Activated naive CD8-positive, alpha-beta T cell treated with anti-CD3 and anti-CD28 coated beads, Interleukin-2, amount 50 U/mL, for 16 hours (primary cell): ENCODE results near the gene SMYD3.
"Not testable (repeated sequence)": the region's sequence is repeated elsewhere in the genome, so short reads cannot be mapped to it uniquely, and the experiment has no call there.

ENCODE experiments used
- DNase-seq: peaks from one replicate; pipeline ENCODE4 v3.0.0-alpha.2; 2020; ENCODE audit warnings: low read depth, low spot score

Gene SMYD3

DNA sequence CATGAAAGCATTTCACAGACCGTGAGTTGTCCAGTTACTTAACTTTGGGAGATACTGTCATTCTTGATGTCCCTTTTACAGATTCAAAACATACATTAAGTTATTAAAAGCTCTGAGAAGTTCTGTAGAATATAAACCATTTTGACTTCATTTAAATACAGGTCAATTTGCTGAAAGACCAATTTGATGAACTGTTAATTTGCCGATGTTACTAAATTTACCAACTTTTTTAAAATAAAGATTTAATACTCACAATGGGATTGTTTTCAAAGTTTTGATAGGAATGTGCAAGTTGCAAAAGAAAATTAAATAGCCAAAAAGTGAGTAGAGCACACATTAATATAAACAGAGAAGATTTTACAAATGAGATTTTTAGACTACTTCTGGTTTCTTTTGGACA is 666.1 kb downstream of the SMYD3 start:
- DNase-seq = no peak

DNA sequence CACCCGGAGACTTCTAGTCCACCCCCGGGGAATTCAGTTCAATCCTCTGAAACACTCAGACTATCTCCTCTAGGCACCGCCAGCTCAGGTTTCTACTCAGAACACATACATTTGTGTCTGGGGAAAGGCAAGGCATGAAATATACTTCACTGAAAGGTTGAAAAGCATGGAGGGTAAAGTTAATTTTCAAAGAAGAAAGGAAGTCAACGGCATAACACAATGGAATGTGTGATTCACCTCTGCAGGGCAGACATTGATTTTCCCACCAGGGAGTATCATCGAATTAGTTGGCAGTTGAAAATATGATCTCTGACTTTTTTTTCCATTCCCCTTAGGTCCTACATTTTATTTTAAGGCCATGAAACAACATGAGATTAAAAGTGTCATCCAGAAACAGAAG is 669.4 kb downstream of the SMYD3 start:
- no peak for DNase-seq

DNA sequence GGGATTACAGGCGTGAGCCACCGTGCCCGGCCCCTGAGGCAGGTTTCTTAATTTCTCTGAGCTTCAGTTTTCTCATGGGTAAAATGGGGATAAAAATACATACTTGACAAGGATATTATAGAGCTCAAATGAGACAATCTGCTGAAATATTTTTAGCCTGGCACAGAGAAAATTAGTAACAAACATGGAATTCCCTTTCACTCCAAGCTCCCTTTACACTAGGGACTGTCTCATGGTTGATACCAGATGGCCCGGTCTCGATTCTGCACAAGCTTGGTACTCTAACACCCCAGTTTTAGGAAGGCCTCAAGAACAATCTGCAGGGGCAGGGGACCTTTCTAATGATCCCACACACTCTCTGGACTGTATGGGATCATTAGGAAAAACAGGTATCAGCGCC is 671.7 kb downstream of the SMYD3 start:
- DNase-seq = no peak

DNA sequence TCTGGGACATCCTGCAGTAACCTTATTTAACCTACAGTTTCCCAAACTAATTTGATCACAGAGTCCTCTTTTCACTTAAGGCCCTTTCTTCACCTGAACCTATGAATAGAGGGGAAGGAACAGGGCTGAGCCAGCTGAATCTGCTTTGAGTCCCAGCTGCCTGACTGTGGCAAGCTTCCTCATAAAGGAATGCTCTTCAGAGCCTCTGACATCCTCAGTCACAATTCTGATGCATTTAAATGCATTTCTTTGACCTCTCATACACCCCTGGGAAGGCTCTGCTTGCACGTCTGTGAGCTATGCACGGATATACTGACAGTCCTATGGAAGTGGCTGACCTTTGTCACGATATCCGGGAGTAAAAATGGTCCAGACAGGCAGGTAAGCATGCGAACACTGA is 673.1 kb downstream of the SMYD3 start:
- no peak for DNase-seq

DNA sequence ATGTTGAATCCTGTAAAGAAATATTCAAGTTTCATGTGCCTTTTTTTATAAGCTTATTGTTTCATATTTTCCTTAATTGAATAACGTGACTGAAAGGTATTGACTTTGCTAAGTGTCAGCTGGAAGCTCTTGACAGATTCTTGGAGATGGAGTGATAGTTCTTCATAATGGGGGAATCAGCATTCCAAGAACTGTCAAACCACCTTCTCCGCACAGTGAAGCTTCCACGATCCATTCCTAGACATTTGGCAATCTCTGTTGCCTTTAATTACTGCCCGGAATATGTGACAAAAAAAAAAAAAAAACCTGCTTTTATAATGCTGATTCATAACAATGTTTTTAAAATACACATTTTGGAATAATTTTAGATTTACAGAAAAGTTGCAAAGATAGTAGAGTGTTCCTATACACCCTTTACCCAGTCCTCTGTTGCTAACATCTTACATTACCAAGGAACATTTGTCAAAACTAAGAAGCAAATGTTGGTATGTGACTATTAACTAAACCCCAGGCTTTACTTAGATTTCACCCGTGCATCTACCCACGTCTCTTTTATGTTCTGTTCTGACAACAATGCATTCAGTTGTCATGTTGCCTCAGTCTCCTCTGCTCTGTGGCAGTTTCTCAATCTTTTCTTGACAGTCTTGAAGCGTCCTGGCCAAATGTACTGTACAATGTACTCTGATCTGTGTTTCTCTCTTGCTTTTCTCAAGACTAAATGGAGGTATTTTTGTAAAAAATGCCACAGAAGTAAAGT is 674.1 kb downstream of the SMYD3 start:
- DNase-seq = no peak

DNA sequence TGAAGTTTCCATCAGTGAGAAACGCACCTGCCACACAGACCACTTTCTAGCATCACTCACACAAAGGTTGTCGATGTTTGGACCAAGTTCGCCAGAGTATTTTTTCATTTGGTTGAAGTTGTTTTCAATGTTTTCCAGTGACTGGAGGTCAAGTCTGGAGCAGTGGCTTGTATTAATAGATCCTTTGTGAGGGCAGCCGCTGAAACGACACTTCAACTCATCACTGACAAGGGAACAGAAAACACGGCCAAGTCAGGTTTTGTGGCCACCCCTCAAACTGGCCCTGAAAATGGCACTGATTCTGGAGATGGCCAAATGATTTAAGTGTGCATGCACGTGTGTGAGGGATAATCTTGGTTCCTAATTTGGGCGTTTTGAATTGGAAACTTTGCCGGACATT is 675.6 kb downstream of the SMYD3 start:
- DNase-seq = no peak

DNA sequence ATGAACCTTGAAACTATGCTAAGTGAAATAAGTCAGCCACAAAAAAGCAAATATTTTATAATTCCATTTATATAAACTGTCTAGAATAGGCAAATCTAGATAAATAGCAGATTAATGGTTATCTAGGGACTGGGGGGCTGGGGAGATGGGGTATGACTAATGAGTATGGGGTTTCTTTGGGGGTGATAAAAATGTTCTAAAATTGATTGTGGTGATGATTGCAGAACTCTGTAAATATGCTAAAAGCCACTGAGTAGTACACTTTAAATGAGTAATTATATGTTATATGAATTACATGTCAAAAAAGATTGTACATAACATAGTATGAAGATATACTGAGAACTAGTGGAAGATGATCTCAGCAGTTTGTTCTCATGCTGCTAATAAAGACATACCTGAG is 677.3 kb downstream of the SMYD3 start:
- DNase-seq = no peak

DNA sequence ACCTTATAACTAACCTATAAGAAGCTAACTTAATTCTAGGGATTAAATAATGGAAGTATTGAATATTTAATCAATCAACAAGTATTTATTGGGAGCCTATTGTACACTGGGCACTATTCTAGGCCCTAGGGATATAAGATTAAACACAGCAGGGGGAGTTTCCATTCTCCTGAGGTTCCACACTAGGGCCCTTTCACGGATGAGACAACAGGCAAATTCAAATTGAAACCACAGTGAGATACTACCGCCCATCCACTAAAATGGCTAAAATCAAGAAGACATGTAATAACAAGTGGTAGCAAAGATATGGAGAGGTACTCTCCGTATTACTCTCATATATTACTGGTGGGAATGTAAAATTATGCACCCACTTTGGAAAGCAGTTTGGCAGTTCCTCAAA is 677.9 kb downstream of the SMYD3 start:
- no peak for DNase-seq

DNA sequence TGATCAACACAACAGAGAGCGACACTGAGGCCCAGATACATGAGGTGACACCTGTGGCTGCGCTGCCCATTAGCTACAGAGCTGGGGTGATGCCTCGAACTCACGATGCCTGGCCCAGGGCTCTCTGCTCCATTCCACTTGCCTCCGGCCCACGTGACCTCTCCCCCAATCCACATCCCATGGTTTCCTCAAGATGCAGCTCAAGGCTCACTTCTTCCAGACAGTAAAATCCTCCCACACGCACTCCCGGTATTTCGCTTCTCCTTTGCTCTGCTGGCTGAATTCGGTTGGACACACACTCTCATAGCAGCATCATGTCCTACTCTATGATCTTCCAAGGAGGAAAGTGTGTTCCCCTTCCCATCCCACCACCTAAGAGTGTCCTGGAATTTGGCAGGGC is 679.8 kb downstream of the SMYD3 start:
- DNase-seq = no peak

DNA sequence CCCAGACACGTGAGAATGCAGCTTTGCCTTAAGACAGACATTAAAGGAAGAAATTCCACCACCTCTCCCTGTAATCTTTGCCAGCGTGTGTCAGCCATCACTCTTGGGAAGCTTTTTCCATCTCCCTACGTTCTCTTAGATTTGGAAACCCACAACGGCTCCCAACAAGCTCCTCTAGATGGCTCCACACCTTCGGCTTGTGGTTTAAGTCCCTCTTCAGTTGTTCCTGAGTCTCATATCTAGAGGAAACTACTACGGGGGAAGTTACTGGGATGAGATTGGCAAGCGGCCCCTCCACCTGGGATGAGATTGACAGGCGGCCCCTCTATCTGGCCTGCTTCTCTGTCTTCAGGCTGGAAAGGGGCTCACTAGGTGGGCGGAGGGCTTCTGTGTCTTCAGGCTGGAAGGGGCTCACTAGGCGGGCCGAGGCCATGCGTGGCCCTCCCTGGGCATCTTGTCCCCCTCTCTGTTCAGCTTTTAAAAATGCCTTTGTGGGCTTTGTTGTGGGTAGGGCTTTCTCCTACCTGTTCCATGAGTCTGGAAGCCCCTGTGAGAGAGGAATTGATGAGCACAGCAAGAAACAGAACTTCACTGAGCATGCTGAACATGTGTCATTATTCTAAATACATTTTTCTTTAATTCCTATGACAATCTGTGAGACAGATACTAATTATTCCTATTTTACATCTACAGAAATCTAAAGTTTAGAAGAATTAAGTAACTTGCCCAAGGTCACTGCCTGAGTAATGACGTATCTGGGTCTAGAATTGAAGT is 681.8 kb downstream of the SMYD3 start:
- DNase-seq = no peak

DNA sequence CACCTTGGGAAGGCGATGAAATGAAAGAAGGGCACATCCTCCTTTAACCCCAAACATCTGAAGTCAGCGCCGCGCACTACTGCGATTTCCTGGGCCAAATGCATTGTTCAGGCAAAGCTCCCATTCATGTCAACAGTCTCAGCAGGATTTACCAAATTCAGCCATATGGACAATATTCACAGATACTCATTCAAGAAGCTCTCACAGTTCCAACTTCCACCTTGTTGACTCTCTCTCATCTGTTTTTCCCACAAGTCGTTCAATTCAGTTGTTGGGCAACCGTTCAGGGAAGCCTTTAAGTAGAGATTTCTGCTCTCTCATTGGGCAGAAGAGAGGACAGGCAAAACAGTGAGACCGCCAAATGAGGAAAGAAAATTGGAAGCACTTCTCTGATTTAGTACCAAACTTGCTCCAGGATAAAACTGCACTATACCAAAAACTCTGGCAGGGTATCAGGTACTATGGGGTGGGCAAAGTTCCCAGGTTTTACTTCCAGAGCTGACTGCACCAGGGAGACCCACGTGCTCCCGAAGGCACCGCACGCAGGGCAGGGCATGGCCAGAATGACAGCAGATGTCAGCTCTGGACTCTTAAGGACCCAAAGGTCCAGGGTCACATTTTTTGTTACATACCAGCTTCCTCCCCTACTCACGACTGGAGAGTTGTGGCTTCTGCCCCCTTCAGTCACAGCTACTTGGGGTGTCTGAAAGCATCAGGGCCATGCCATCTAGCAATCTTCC is 683.5 kb downstream of the SMYD3 start:
- no peak for DNase-seq

DNA sequence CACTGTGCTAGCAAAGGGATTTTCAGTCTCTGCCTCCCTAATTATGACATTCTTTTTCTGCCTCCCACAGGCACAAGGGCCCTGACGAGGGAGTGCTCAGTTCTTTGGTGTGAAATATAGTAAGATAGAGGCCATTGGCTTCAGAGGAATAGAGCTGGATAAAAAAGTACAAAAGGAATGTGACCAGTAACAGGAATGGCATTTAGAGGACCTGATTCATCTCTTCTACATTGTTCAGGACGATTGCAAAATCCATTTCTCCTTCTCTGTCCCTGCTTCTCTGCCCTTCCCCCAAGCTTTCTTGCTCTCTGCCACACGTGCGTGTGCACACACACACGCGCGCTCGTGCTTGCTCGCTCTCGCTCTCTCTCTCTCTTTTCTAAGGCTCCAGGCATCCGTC is 684.1 kb downstream of the SMYD3 start:
- no peak for DNase-seq

DNA sequence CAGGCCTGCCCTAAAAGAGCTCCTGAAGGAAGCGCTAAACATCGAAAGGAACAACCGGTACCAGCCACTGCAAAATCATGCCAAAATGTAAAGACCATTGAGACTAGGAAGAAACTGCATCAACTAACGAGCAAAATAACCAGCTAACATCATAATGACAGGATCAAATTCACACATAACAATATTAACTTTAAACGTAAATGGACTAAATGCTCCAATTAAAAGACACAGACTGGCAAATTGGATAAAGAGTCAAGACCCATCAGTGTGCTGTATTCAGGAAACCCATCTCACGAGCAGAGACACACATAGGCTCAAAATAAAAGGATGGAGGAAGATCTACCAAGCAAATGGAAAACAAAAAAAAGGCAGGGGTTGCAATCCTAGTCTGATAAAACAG is 688.7 kb downstream of the SMYD3 start:
- DNase-seq = not testable (repeated sequence)

DNA sequence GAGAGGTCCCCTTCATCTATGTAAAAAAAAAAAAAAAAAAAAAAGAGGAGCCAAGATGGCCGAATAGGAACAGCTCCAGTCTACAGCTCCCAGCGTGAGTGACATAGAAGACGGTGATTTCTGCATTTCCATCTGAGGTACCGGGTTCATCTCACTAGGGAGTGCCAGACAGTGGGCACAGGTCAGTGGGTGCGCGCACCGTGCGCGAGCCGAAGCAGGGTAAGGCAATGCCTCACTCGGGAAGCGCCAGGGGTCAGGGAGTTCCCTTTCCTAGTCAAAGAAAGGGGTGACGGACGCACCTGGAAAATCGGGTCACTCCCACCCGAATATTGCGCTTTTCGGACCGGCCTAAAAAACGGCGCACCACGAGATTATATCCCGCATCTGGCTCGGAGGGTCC is 690.6 kb downstream of the SMYD3 start:
- not testable (repeated sequence) for DNase-seq

DNA sequence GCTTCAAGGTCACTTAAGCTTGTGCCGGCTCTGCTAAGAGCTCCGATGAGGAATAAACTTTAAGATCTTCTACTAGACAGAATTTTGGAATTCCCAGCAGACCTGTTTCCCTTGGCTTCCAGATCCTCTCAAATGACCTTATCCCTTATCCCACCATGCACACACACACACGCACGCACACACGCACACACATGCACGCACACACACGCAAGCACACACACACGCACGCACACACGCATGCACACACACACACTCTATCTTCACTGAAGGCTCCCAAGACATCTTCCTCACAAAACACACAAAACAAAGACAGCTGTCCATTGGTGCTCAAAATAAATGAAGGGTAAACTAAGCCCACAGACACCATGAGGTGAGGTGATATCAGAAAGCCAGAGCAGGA is 692.4 kb downstream of the SMYD3 start:
- no peak for DNase-seq

DNA sequence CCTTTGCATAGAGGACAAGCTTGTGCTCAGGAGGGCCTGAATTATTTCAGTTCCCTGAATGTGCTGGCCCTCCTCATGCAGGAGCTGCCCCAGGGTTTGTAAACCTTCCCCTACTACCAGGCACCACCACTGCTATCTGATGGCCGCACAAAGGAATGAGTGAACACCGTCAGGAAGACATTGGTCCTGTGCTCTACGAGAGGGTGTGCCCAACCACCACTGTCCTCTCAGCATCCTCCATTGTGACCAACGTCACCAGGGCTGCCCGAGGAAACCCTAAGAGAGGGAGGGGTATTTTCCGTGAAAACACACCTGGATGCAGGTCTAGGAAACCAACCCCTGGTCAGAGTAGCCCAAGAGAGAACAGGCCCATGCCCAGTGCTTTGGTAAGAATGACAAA is 694.8 kb downstream of the SMYD3 start:
- DNase-seq = no peak

DNA sequence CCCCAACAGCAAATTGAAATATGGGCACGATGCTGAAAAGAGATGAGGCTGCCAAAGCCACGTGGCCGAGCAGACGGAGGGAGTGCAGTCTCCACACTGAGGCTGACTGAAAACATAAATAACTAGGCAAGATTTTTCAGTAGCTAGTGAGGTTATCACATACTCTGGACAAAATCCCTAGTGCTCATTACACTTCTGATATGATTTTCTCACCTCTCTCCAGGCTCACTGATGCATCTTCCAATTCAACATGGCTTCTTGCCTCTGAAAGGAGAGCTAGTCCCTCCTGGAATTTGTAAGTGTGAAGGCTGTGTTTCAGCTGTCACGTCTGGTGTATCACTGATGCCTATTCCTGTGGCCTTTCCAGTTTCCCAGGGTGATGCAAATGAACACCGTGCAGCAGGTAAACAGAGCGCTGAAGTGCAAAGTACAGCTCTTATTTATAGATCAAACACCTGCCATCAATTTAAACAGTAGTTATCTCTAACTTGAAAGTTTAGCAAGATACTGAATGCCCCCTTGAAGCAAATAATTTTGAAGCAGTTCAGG is 696.2 kb downstream of the SMYD3 start:
- no peak for DNase-seq

DNA sequence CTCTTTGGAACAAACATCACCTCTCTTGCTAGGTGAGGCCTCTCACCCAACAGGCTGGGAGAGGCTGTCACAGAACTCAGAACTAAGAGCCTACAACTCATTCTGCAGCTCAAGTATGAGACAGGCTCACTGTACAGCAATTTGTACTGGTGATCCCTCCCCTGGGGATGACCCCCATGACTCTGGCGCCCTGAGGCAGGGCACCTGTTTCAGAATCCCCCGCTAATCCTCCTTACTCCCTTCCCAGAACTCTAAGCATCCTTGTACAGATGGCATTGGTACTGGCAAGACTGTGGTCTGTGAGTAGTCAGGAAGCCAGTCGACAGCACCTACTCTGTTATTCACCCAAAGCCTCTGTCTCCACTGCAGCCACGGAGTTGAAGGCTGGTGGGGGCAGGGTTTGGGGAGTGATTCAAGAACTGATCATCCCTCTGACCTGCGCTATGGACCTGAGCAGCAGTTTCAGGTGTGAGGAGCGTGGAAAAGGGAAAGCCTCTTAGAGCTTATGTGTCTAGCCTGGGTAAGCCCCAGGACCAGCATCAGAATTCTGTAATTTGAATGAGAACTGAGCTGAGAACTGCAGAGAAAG is 696.8 kb downstream of the SMYD3 start:
- no peak for DNase-seq

DNA sequence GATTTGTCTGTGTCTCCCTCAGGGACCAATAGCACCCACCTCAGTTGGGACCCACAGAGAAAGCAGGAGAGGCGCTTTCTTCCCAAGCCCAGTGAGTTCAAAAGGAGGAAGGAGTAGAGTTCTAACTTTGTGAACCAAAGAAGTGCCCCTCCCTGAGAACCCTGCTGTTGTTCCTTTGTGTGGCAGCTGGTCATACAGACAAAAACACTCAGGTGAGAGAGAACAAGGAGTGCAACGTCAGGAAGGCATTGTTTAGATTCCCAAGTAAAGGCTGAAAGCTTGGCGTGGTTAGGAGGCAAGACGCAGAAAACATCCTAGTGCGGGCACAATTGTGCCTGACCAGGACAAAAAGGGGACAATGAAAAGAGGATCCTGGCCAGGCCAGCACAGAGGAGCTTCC is 697.7 kb downstream of the SMYD3 start:
- DNase-seq = no peak

DNA sequence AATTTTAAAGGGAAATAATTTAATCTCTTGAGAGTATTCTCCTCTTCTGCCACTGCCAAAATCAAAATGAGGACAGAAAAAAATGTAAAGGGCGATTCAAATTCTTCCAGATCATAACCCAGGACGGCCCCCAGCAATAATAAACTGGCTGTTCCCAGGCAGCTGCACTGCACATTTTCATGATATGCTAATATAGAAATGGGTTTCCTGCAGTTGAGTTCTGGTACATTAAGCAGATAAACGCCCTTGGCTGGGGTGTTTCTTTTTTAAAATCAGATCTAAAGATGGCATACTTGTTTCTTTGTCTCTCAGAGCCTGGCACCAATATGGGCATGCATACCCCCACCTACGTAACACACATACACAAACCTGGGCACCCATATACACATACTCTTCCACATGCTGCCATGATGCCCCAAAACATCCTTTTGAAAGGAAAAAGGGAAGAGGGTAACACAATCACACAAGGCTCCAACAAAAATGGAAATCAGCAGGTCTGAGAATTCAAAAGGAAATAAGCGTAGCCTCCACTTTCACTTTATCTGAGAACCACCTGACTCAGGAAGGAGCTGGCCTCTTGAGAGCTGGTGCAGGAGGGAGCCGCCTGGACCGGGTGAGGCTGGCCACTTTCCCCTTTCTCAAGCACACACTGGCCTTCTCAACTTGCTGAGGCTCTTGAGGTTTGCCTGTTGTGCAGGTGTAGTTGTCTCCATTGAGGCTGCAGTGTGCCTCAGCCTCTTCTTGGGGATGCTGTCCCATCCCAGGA is 698.9 kb downstream of the SMYD3 start:
- no peak for DNase-seq

DNA sequence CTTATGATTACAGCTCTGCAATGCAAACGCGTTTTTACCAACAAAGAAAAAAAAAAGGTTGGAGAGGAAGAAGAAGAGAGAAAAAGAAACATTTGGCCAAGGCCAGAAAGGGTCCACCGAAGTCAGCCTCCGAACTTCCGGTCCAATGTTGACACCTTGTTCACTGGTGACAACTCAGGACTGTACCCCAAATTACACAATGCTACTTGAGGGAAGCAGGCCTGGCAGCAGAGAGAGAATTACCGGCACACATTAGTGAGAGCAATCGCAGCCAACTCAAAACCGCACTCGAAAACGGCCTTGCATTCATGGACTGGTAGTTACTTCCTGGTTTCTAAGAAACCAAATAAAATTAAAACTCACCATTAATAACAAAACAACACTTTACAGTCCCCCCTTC is 699.8 kb downstream of the SMYD3 start:
- no peak for DNase-seq
